ENCODE measurements around the gene TRIP13.

- TF ChIP-seq SUZ12 (IDR thresholded peaks at IDR 0.05; ENCODE audit: extremely low read depth, insufficient read depth, insufficient read length) (no peak), YY1 (IDR thresholded peaks at IDR 0.05; ENCODE audit: insufficient read depth, insufficient read length) (no peak), ZNF274 (IDR thresholded peaks at IDR 0.05; ENCODE audit: low read depth, low read length) (no peak)
Observed at GRCh38 chr5:870956-871355, 21.7 kb upstream of the TRIP13 start.

All from NT2/D1 (cell line).